IMR-90 (cell line): Measurements from ENCODE around the gene ZBTB44. TPM values are rescaled to one million over a fixed set of nuclear protein-coding genes. Genes with fewer than 3 reads are reported as not detected.

Source experiments
- ATAC-seq: fragments of 200-7000 bp; cut with Tn5 transposase; 2 replicates; pipeline ENCODE4 v1.9.1; 2020; ENCODE audit warnings: low read depth, mild to moderate bottlenecking, moderate library complexity
- BruUV-seq: library from RNA; stranded (reverse); fragments of 400-500 nt; replicated peaks from 2 replicates; lab custom pipeline; 2021; lab: Mats Ljungman, UMichigan
- CTCF ChIA-PET: fragments of 300-600 bp; formaldehyde crosslinking; extraction: SDS; loops from one replicate; lab custom pipeline; 2021; ENCODE audit warnings: antibody characterized with exemption; lab: Yijun Ruan, JAX
- POLR2A ChIA-PET: fragments of 300-600 bp; sonication (Branson Sonifier 250); formaldehyde crosslinking; loops from one replicate; lab custom pipeline; 2022; ENCODE audit warnings: antibody characterized with exemption; ENCODE audit not compliant: unreplicated experiment; lab: Charles Lee
- DNase-seq: peaks from one replicate; pipeline ENCODE4 v3.0.0; 2013
- H2AFZ ChIP-seq: replicated peaks from 2 replicates; pipeline ENCODE3; 2013; ENCODE audit warnings: low read length, mild to moderate bottlenecking; ENCODE audit not compliant: poor library complexity
- H2AK5ac ChIP-seq: 2 replicates; pipeline ENCODE4 v1.6.1; 2013; ENCODE audit warnings: low read depth, low read length, inconsistent platforms
- H2AK9ac ChIP-seq: replicated peaks from 2 replicates; pipeline ENCODE3; 2013; ENCODE audit warnings: mild to moderate bottlenecking, low read depth, low read length, moderate library complexity; ENCODE audit not compliant: poor library complexity
- H2BK120ac ChIP-seq: 2 replicates; pipeline ENCODE4 v1.6.1; 2013; ENCODE audit warnings: low read depth, low read length, inconsistent platforms
- H2BK15ac ChIP-seq: 3 replicates; pipeline ENCODE4 v1.6.1; 2013; ENCODE audit warnings: low read depth, low read length, inconsistent platforms
- H2BK20ac ChIP-seq: 2 replicates; pipeline ENCODE4 v1.6.1; 2013; ENCODE audit warnings: low read depth, mild to moderate bottlenecking, inconsistent platforms, low read length, moderate library complexity
- H2BK5ac ChIP-seq: 2 replicates; pipeline ENCODE4 v1.6.1; 2013; ENCODE audit warnings: mild to moderate bottlenecking, low read depth, low read length, inconsistent platforms; ENCODE audit not compliant: poor library complexity, severe bottlenecking
- H3K14ac ChIP-seq: replicated peaks from 2 replicates; pipeline ENCODE4 v1.6.1; 2013; ENCODE audit warnings: low read depth, low read length, inconsistent platforms
- H3K18ac ChIP-seq: 2 replicates; pipeline ENCODE4 v1.6.1; 2013; ENCODE audit warnings: low read depth, low read length, control low read depth
- H3K23ac ChIP-seq: 2 replicates; pipeline ENCODE4 v1.6.1; 2013; ENCODE audit warnings: low read depth, low read length, inconsistent platforms
- H3K27ac ChIP-seq: 2 replicates; pipeline ENCODE4 v1.5.1; 2013; ENCODE audit warnings: mild to moderate bottlenecking, control low read depth, low read length; ENCODE audit not compliant: insufficient read depth
- H3K27me3 ChIP-seq: 2 replicates; pipeline ENCODE4 v1.6.1; 2013; ENCODE audit warnings: low read length; ENCODE audit not compliant: control insufficient read depth, insufficient read depth
- H3K36me3 ChIP-seq: 2 replicates; pipeline ENCODE4 v1.6.1; 2013; ENCODE audit warnings: low read length, mixed read lengths; ENCODE audit not compliant: control insufficient read depth, insufficient read depth
- H3K4ac ChIP-seq: 2 replicates; pipeline ENCODE4 v1.6.1; 2013; ENCODE audit warnings: low read depth, low read length, inconsistent platforms
- H3K4me1 ChIP-seq: 2 replicates; pipeline ENCODE4 v1.6.1; 2013; ENCODE audit warnings: low read length, mixed read lengths; ENCODE audit not compliant: control insufficient read depth, insufficient read depth
- H3K4me2 ChIP-seq: 2 replicates; pipeline ENCODE4 v1.6.1; 2013; ENCODE audit warnings: low read depth, mild to moderate bottlenecking, control low read depth, low read length, moderate library complexity
- H3K4me3 ChIP-seq: 2 replicates; pipeline ENCODE4 v1.5.1; 2013; ENCODE audit warnings: low read depth, mild to moderate bottlenecking, control low read depth, low read length, moderate library complexity; ENCODE audit not compliant: insufficient read depth
- H3K56ac ChIP-seq: 2 replicates; pipeline ENCODE4 v1.6.1; 2013; ENCODE audit warnings: low read length, inconsistent platforms; ENCODE audit not compliant: insufficient read depth; ENCODE audit errors: extremely low read depth
- H3K79me1 ChIP-seq, 2 experiments: 2 replicates each; pipeline ENCODE4 v1.6.1; 2013; ENCODE audit warnings: low read length in 2 of 2, inconsistent platforms in 1 of 2, low read depth in 1 of 2
- H3K9ac ChIP-seq: 2 replicates; pipeline ENCODE4 v1.6.1; 2013; ENCODE audit warnings: low read depth, low read length, control low read depth
- H3K9me1 ChIP-seq: 2 replicates; pipeline ENCODE4 v1.6.1; 2013; ENCODE audit warnings: low read length, inconsistent platforms; ENCODE audit not compliant: insufficient read depth
- H3K9me3 ChIP-seq: 2 replicates; pipeline ENCODE4 v1.6.1; 2013; ENCODE audit warnings: low read length; ENCODE audit not compliant: control insufficient read depth, insufficient read depth
- H4K20me1 ChIP-seq: 2 replicates; pipeline ENCODE4 v1.6.1; 2013; ENCODE audit warnings: low read length, inconsistent platforms; ENCODE audit not compliant: insufficient read depth
- H4K5ac ChIP-seq: 2 replicates; pipeline ENCODE4 v1.6.1; 2013; ENCODE audit warnings: mild to moderate bottlenecking, low read depth, low read length, control low read depth
- H4K8ac ChIP-seq, 2 experiments: 2 replicates each; pipeline ENCODE4 v1.6.1; 2013; ENCODE audit warnings: low read depth in 2 of 2, low read length in 2 of 2, control low read depth in 1 of 2, inconsistent platforms in 1 of 2
- H4K91ac ChIP-seq: 2 replicates; pipeline ENCODE4 v1.6.1; 2013; ENCODE audit warnings: low read depth, low read length, inconsistent platforms; ENCODE audit not compliant: insufficient read depth
- FOS ChIP-seq: fragments of 150-350 bp; IDR thresholded peaks from 2 replicates; pipeline ENCODE4 v1.6.1; 2016; ENCODE audit warnings: low read depth, low read length
- MAZ ChIP-seq: IDR thresholded peaks from 2 replicates; pipeline ENCODE4 v1.6.1; 2012; ENCODE audit warnings: low read depth, mild to moderate bottlenecking, low read length, improper control_type of control experiment, moderate library complexity, borderline replicate concordance
- MXI1 ChIP-seq: IDR thresholded peaks from 2 replicates; pipeline ENCODE4 v1.6.1; 2012; ENCODE audit warnings: low read depth, mild to moderate bottlenecking, low read length, moderate library complexity, borderline replicate concordance
- WGBS, 2 experiments: methylation state at CpG; one replicate each; pipeline versions ENCODE4 v1.1.5 to v1.1.7; 2013; ENCODE audit warnings: missing lambda C conversion rate in 2 of 2; ENCODE audit not compliant: insufficient read length in 1 of 2; ENCODE audit errors: extremely low coverage in 2 of 2; 5-methylcytosine and 5-hydroxymethylcytosine counted together
- dilution Hi-C: fragments of 300-500 bp; cut with HindIII; formaldehyde crosslinking; loops from one replicate; pipeline ENCODE4 v1.14.3; 2018; ENCODE audit warnings: low sequenced_read_pairs; ENCODE audit not compliant: unreplicated experiment
- in situ Hi-C: fragments of 300-500 bp; cut with MboI; formaldehyde crosslinking; loops from 3 replicates; pipeline ENCODE4 v1.14.3; 2019; ENCODE audit warnings: low sequenced_read_pairs, inconsistent platforms, mixed read lengths
- intact Hi-C: fragments of 100-400 bp; cut with micrococcal nuclease; formaldehyde crosslinking; loops from 2 replicates; pipeline ENCODE4 v1.10.0; 2022
- polyA plus RNA-seq, 3 experiments: library from polyadenylated mRNA; depleted of rRNA; stranded (reverse); fragments of >200 nt; gene quantifications; 2 replicates each; pipeline ENCODE4 v1.2.3, GENCODE V29; 2012; ENCODE audit warnings: low replicate concordance in 1 of 3
- total RNA-seq: library from RNA; depleted of rRNA; stranded (reverse); fragments of >200 nt; gene quantifications from 2 replicates; pipeline ENCODE4 v1.2.3, GENCODE V29; 2012

The ZBTB44 gene
- total and polyA plus RNA-seq, 2 of the 4 experiments (the other 2 are of a cell fraction): 6.9 to 23.3 TPM

- no TSS peak for BruUV-seq
- no peak overlapping the region for H3K18ac ChIP-seq
- no peaks in the 10 kb centered on the region for H3K9me3 ChIP-seq
- H2BK5ac ChIP-seq: no peak overlapping the region
- H3K4me1 ChIP-seq: no peaks in the 10 kb centered on the region
- no peak overlapping the region for H3K14ac ChIP-seq
- H3K4me2 ChIP-seq: no peak overlapping the region
- no peaks in the 10 kb centered on the region for H3K9me1 ChIP-seq
- no peaks in the 10 kb centered on the region for H3K79me1 ChIP-seq
- no peak overlapping the region for H3K4me3 ChIP-seq
- H3K27me3 ChIP-seq: peaks cover 17% of the 10 kb centered on the region
- no peak overlapping the region for H3K4ac ChIP-seq
- no peak overlapping the region for H3K9ac ChIP-seq
- H4K91ac ChIP-seq: no peak overlapping the region
- H4K20me1 ChIP-seq: no peaks in the 10 kb centered on the region
- H2BK120ac ChIP-seq: no peak overlapping the region
- H4K8ac ChIP-seq: no peak overlapping the region
- CTCF ChIA-PET: interaction anchor here (0.7 kb wide), 1 partner anchor 80 kb away, joined by 3 read pairs; no protein-coding TSS in a partner anchor
- no CpG with 5 or more reads among the region's 1 CpG for WGBS, 2 experiments
- dilution Hi-C loops: no loop called here
- no peak for TF ChIP-seq MAZ
- TF ChIP-seq FOS: no peak
- TF ChIP-seq MXI1: no peak
- in situ Hi-C loops: no loop called here
- intact Hi-C loops: no loop called here
- H2BK20ac ChIP-seq: no peak overlapping the region
- no peak overlapping the region for H4K5ac ChIP-seq
- H3K56ac ChIP-seq: no peak overlapping the region
- no peak overlapping the region for H2AK5ac ChIP-seq
- no peak for DNase-seq
- H3K23ac ChIP-seq: no peak overlapping the region
- no peak overlapping the region for H3K27ac ChIP-seq
- no peak overlapping the region for H2AFZ ChIP-seq
- POLR2A ChIA-PET: no interaction called here
- no peaks in the 10 kb centered on the region for H3K36me3 ChIP-seq
- no peak overlapping the region for H2AK9ac ChIP-seq
- no peak overlapping the region for H2BK15ac ChIP-seq
- ATAC-seq: no peak
Observed at GRCh38 chr11:130347261-130347660, 32.5 kb upstream of the ZBTB44 start.
